HepG2 (cell line): ENCODE measurements around the gene FGF14. TPM values are rescaled to one million over a fixed set of nuclear protein-coding genes. Genes with fewer than 3 reads are reported as not detected.

Source experiments
- ZNF558 ChIP-seq: sonication (generic); formaldehyde crosslinking; IDR thresholded peaks from 2 replicates; pipeline ENCODE4 v1.9.0; 2022; ENCODE audit warnings: mild to moderate bottlenecking, missing genetic modification reagents, borderline replicate concordance
- polyA plus RNA-seq, 8 experiments: library from polyadenylated mRNA; depleted of rRNA in 3 of 8; stranded (reverse) in 7 of 8; unstranded in 1 of 8; fragments of >200 nt; fragmentation: Illumina TruSeq in 4 of 8; extraction: Trizol in 4 of 8; gene quantifications; 2 replicates each; pipeline versions ENCODE4 v1.2.1 to v1.2.3, GENCODE V29; 2011 to 2016; ENCODE audit warnings: low read depth in 4 of 8, missing spikeins in 1 of 8, mixed read lengths in 1 of 8; ENCODE audit not compliant: insufficient read depth in 1 of 8
- total RNA-seq, 5 experiments: library from RNA; depleted of rRNA; stranded (reverse); fragments of >200 nt; fragmentation: Illumina TruSeq; extraction: Trizol; gene quantifications; 2 replicates each; pipeline ENCODE4 v1.2.3, GENCODE V29; 2016; ENCODE audit warnings: low read depth in 1 of 5
- TF ChIP-seq, protein P1 (sequence below): sonication (generic); formaldehyde crosslinking; IDR thresholded peaks from 2 replicates; pipeline ENCODE4 v1.5.0; 2020; ENCODE audit warnings: mild to moderate bottlenecking, missing genetic modification reagents, borderline replicate concordance
- TF ChIP-seq, protein P2 (sequence below): IDR thresholded peaks from 2 replicates; pipeline ENCODE4 v1.6.1; 2018; ENCODE audit warnings: missing genetic modification reagents

FGF14 gene
- total and polyA plus RNA-seq, 2 of the 13 experiments (the other 11 are each of a cell fraction or from before 2014, with no cell fraction given): not detected

DNA sequence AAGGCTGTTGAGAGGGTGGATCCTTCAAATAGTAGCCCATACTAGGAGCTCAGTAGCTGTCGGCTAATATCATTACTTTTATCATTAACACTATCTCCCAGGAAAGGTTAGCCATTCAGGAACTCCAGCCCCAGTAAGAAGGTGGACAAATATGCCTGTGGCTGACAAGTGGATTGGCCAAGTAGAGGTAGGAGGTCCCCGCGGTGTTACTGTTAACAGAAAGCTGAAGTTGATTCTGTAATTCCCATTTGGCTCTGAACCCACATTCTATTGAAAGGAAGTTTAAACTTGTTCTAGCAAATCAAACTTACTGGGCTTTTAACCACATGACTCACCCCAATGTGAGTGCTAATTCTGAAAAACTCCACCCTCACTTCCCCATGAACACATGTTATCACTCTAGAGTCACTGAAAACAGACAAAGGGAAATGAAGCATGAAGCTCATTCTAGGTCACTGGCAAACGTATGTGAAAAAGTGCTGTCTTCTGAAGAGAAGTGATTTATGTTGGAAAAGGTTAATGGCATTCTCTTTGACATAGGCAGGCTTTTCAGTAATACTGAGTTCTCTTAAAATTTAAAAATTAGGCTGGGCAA lies 273.5 kb downstream of the FGF14 start (continued):
- TF ChIP-seq, protein P1, sequence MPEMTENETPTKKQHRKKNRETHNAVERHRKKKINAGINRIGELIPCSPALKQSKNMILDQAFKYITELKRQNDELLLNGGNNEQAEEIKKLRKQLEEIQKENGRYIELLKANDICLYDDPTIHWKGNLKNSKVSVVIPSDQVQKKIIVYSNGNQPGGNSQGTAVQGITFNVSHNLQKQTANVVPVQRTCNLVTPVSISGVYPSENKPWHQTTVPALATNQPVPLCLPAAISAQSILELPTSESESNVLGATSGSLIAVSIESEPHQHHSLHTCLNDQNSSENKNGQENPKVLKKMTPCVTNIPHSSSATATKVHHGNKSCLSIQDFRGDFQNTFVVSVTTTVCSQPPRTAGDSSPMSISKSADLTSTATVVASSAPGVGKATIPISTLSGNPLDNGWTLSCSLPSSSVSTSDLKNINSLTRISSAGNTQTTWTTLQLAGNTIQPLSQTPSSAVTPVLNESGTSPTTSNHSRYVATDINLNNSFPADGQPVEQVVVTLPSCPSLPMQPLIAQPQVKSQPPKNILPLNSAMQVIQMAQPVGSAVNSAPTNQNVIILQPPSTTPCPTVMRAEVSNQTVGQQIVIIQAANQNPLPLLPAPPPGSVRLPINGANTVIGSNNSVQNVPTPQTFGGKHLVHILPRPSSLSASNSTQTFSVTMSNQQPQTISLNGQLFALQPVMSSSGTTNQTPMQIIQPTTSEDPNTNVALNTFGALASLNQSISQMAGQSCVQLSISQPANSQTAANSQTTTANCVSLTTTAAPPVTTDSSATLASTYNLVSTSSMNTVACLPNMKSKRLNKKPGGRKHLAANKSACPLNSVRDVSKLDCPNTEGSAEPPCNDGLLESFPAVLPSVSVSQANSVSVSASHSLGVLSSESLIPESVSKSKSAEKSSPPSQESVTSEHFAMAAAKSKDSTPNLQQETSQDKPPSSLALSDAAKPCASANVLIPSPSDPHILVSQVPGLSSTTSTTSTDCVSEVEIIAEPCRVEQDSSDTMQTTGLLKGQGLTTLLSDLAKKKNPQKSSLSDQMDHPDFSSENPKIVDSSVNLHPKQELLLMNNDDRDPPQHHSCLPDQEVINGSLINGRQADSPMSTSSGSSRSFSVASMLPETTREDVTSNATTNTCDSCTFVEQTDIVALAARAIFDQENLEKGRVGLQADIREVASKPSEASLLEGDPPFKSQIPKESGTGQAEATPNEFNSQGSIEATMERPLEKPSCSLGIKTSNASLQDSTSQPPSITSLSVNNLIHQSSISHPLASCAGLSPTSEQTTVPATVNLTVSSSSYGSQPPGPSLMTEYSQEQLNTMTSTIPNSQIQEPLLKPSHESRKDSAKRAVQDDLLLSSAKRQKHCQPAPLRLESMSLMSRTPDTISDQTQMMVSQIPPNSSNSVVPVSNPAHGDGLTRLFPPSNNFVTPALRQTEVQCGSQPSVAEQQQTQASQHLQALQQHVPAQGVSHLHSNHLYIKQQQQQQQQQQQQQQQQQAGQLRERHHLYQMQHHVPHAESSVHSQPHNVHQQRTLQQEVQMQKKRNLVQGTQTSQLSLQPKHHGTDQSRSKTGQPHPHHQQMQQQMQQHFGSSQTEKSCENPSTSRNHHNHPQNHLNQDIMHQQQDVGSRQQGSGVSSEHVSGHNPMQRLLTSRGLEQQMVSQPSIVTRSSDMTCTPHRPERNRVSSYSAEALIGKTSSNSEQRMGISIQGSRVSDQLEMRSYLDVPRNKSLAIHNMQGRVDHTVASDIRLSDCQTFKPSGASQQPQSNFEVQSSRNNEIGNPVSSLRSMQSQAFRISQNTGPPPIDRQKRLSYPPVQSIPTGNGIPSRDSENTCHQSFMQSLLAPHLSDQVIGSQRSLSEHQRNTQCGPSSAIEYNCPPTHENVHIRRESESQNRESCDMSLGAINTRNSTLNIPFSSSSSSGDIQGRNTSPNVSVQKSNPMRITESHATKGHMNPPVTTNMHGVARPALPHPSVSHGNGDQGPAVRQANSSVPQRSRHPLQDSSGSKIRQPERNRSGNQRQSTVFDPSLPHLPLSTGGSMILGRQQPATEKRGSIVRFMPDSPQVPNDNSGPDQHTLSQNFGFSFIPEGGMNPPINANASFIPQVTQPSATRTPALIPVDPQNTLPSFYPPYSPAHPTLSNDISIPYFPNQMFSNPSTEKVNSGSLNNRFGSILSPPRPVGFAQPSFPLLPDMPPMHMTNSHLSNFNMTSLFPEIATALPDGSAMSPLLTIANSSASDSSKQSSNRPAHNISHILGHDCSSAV (CRISPR knock-in tag): no peak
- TF ChIP-seq, protein P2, sequence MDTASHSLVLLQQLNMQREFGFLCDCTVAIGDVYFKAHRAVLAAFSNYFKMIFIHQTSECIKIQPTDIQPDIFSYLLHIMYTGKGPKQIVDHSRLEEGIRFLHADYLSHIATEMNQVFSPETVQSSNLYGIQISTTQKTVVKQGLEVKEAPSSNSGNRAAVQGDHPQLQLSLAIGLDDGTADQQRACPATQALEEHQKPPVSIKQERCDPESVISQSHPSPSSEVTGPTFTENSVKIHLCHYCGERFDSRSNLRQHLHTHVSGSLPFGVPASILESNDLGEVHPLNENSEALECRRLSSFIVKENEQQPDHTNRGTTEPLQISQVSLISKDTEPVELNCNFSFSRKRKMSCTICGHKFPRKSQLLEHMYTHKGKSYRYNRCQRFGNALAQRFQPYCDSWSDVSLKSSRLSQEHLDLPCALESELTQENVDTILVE (CRISPR knock-in tag): no peak
- TF ChIP-seq ZNF558 (CRISPR knock-in tag): no peak
